Measurements from ENCODE around the gene AJAP1.

- TF ChIP-seq EP300 (IDR thresholded peaks at IDR 0.05; ENCODE audit: borderline replicate concordance in 1 of 2, low read depth in 2 of 2, low read length in 2 of 2) (no peak), CREB1 (IDR thresholded peaks at IDR 0.05) (no peak), SUZ12 (IDR thresholded peaks at IDR 0.05; ENCODE audit: low read length) (no peak), TEAD4 (IDR thresholded peaks at IDR 0.05; ENCODE audit: low read depth, low read length) (no peak), JUND (IDR thresholded peaks at IDR 0.05; ENCODE audit: low read length) (no peak), CHD7 (IDR thresholded peaks at IDR 0.05; ENCODE audit: insufficient replicate concordance, low read length) (no peak), HDAC2 (IDR thresholded peaks at IDR 0.05; ENCODE audit: borderline replicate concordance in 1 of 2, low read depth in 2 of 2, low read length in 2 of 2) (no peak), MAX (IDR thresholded peaks at IDR 0.05) (no peak), MAFK (IDR thresholded peaks at IDR 0.05; ENCODE audit: low read depth, low read length) (no peak)
Measured at GRCh38 chr1:4665456-4665855, 11.0 kb downstream of the AJAP1 start.

All from H1 (cell line).